Measurements from ENCODE around the gene HES5.

GRCh38 chr1:2488688-2489087 is 41.4 kb downstream of the HES5 start:
- no peak for TF ChIP-seq POLR2AphosphoS5 (IDR thresholded peaks at IDR 0.05)
- TF ChIP-seq REST (IDR thresholded peaks at IDR 0.05; ENCODE audit: borderline replicate concordance), result no peak
- no peak for TF ChIP-seq EP300 (conservative IDR thresholded peaks at IDR 0.05; ENCODE audit: poor library complexity, severe bottlenecking)
